Measurements from ENCODE around the gene VWA5A. TPM values are rescaled to one million over a fixed set of nuclear protein-coding genes. Genes with fewer than 3 reads are reported as not detected.

The VWA5A gene
- total RNA-seq (2022; extraction: Qiagen RNA extraction; ENCODE audit: low read depth) = 0.15 to 0.44 TPM (median 0.23 TPM) in 5 replicates

GRCh38 chr11:124114942-124115781 is at the start of gene VWA5A:
VWA5A (plus strand) TSS chr11:124115450; CDS start chr11:124117512, 2,062 bp downstream.

GRCh38 chr11:124183068-124183467 is 67.8 kb downstream of the VWA5A start, which contains the start of gene OR10D3:
OR10D3 (plus strand) TSS chr11:124183345; CDS start chr11:124185270, 1,925 bp downstream.

Other genes with a start within 250 kb of the VWA5A start
- not detected in 5 replicates for gene TMEM225, start 229.8 kb upstream of the VWA5A start, total RNA-seq (2022; extraction: Qiagen RNA extraction; ENCODE audit: low read depth)
- not detected in 5 replicates for gene OR8D4, start 213.3 kb upstream of the VWA5A start, total RNA-seq (2022; extraction: Qiagen RNA extraction; ENCODE audit: low read depth)
- gene OR4D5, start 175.8 kb upstream of the VWA5A start, total RNA-seq (2022; extraction: Qiagen RNA extraction; ENCODE audit: low read depth) = not detected in 5 replicates
- not detected in 5 replicates for gene OR6T1, start 171.6 kb upstream of the VWA5A start, total RNA-seq (2022; extraction: Qiagen RNA extraction; ENCODE audit: low read depth)
- not detected in 5 replicates for gene OR10S1, start 137.7 kb upstream of the VWA5A start, total RNA-seq (2022; extraction: Qiagen RNA extraction; ENCODE audit: low read depth)
- gene OR10G6, start 120.3 kb upstream of the VWA5A start, total RNA-seq (2022; extraction: Qiagen RNA extraction; ENCODE audit: low read depth) = not detected in 5 replicates
- not detected in 5 replicates for gene OR10G4, start 102.5 kb upstream of the VWA5A start, total RNA-seq (2022; extraction: Qiagen RNA extraction; ENCODE audit: low read depth)
- not detected in 5 replicates for gene OR10G9, start 92.4 kb upstream of the VWA5A start, total RNA-seq (2022; extraction: Qiagen RNA extraction; ENCODE audit: low read depth)
- gene OR10G8, start 88.7 kb upstream of the VWA5A start, total RNA-seq (2022; extraction: Qiagen RNA extraction; ENCODE audit: low read depth) = not detected in 5 replicates
- not detected in 5 replicates for gene OR10G7, start 74.1 kb upstream of the VWA5A start, total RNA-seq (2022; extraction: Qiagen RNA extraction; ENCODE audit: low read depth)
- gene OR10D3, start 67.9 kb downstream of the VWA5A start, total RNA-seq (2022; extraction: Qiagen RNA extraction; ENCODE audit: low read depth) = not detected in 5 replicates
- not detected in 5 replicates for gene OR8G1, start 125.6 kb downstream of the VWA5A start, total RNA-seq (2022; extraction: Qiagen RNA extraction; ENCODE audit: low read depth)
- gene OR8G5, start 140.9 kb downstream of the VWA5A start, total RNA-seq (2022; extraction: Qiagen RNA extraction; ENCODE audit: low read depth) = not detected in 5 replicates
- gene OR8D1, start 198.5 kb downstream of the VWA5A start, total RNA-seq (2022; extraction: Qiagen RNA extraction; ENCODE audit: low read depth) = not detected in 5 replicates
- gene OR8D2, start 204.7 kb downstream of the VWA5A start, total RNA-seq (2022; extraction: Qiagen RNA extraction; ENCODE audit: low read depth) = not detected in 5 replicates

All from A549 treated with RU486 at 1 μM for 4 hours (cell line).